GM10248 (cell line): ENCODE results near the gene MED16.
"Not testable (repeated sequence)": the region's sequence is repeated elsewhere in the genome, so short reads cannot be mapped to it uniquely, and the experiment has no call there.

Experiments
- CTCF ChIA-PET: fragments of 300-600 bp; sonication (Branson Sonifier 250); formaldehyde crosslinking; extraction: SDS; loops from one replicate; lab custom pipeline; 2021; ENCODE audit warnings: antibody characterized with exemption; lab: Yijun Ruan, JAX
- POLR2A ChIA-PET: fragments of 350-650 bp; sonication (Branson Sonifier 250); formaldehyde crosslinking; extraction: SDS; loops from one replicate; lab custom pipeline; 2020; ENCODE audit warnings: antibody characterized with exemption; lab: Yijun Ruan, JAX
- DNase-seq: peaks from one replicate; pipeline ENCODE4 v3.0.0; 2012; ENCODE audit errors: extremely low spot score
- TF ChIP-seq, protein P1 (sequence below): IDR thresholded peaks from 2 replicates; pipeline ENCODE4 v1.5.1; 2012; ENCODE audit warnings: mild to moderate bottlenecking, low read depth; ENCODE audit errors: extremely low read depth, missing control alignments, control extremely low read depth

MED16 gene

DNA sequence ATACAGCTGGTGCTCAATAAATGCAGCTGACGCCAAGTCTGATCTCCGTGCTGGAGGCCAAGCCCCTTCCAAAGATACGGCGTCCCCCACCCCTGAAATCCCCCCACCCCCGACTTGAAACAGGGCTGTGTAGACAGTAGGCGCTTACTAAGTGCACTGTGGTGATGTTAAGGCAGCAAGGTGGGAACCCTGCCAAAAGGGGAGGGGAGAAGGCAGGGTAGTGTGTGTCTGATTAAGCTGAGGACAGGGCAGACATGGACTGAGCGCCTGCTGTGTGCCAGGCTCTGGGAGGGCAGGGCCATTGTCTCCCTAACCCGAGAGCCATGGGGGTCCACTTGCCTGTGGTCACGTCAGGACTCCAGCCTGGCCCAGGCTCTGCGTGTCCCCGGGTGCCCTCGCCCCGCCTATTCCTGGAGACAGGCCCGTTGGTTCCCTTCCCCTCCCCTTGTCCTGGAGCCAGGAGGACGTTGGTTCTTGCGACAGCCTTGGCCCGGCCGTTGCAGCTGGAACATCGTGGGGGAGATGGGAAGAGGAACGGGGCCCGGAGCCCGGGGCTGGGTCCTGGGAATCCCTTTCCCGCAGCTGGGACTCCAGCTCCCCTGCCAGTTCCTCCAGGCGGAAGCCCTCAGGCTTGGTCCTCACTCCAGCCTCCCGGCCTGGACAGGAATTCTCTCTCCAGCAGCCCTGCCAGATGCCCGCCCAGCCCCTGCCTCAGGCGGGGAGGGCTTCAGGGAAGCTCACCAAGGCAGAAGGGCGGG lies 42.6 kb downstream of the MED16 start:
- TF ChIP-seq, protein P1, sequence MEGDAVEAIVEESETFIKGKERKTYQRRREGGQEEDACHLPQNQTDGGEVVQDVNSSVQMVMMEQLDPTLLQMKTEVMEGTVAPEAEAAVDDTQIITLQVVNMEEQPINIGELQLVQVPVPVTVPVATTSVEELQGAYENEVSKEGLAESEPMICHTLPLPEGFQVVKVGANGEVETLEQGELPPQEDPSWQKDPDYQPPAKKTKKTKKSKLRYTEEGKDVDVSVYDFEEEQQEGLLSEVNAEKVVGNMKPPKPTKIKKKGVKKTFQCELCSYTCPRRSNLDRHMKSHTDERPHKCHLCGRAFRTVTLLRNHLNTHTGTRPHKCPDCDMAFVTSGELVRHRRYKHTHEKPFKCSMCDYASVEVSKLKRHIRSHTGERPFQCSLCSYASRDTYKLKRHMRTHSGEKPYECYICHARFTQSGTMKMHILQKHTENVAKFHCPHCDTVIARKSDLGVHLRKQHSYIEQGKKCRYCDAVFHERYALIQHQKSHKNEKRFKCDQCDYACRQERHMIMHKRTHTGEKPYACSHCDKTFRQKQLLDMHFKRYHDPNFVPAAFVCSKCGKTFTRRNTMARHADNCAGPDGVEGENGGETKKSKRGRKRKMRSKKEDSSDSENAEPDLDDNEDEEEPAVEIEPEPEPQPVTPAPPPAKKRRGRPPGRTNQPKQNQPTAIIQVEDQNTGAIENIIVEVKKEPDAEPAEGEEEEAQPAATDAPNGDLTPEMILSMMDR: no peak
- no peak for DNase-seq
- POLR2A ChIA-PET: no interaction called here
- CTCF ChIA-PET: interaction anchor here (1.3 to 1.6 kb wide), 2 partner anchors 8 to 13 kb away, joined by 3 to 4 read pairs; no protein-coding TSS in a partner anchor

DNA sequence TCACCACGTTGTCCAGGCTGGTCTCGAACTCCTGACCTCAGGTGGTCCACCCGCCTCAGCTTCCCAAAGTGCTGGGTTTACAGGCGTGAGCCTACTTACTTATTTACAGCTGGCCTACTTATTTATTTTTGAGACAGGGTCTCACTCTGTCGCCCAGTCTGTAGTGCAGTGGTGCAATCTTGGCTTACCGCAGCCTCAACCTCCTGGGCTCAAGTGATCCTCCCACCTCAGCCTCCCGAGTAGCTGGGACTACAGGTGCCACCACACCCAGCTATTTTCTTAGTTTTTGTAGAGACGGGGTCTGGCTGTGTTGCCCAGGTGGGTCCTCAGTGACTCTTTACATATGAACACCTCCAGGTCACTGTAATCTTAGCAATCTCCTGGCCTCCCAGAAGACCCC lies 43.8 kb downstream of the MED16 start:
- CTCF ChIA-PET: interaction anchor here (0.9 to 1.6 kb wide), 4 partner anchors 7 to 80 kb away, joined by 3 to 4 read pairs (median 4); no protein-coding TSS in a partner anchor
- POLR2A ChIA-PET: interaction anchor here (0.6 kb wide), 1 partner anchor 46 kb away, joined by 3 read pairs; no protein-coding TSS in a partner anchor
- not testable (repeated sequence) for DNase-seq

DNA sequence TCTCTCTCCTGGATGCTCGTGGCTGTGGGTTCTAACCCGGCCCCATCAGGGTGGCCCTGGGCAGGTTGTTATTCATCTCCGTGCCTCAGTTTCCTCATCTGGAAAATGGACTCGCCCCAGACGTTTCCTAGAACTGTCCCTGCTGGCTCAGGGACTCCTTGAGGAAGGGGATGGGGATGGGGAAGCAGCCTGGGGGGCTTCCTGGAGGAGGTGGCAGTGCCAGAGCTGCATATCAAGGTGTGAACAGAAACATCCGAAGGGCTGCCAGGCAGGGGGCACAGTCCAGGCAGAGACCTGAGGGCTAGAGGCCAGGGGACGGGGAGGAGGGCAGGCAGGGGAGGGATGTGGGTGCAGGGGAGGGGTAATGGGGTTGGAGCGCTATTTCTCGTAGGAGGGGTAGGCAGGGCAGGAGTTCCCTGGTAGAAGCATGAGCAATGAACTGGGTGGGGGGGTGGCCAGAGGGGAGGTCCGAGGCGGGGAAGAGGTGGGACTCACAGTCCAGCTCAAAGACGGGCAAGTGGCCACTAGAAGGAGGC lies 44.5 kb downstream of the MED16 start:
- CTCF ChIA-PET: interaction anchor here (1.1 to 1.4 kb wide), 2 partner anchors 8 to 79 kb away, joined by 3 to 4 read pairs; no protein-coding TSS in a partner anchor
- DNase-seq: no peak
- TF ChIP-seq, protein P1: no peak
- POLR2A ChIA-PET: interaction anchor here (0.6 kb wide), 1 partner anchor 30 kb away, joined by 3 read pairs; no protein-coding TSS in a partner anchor

DNA sequence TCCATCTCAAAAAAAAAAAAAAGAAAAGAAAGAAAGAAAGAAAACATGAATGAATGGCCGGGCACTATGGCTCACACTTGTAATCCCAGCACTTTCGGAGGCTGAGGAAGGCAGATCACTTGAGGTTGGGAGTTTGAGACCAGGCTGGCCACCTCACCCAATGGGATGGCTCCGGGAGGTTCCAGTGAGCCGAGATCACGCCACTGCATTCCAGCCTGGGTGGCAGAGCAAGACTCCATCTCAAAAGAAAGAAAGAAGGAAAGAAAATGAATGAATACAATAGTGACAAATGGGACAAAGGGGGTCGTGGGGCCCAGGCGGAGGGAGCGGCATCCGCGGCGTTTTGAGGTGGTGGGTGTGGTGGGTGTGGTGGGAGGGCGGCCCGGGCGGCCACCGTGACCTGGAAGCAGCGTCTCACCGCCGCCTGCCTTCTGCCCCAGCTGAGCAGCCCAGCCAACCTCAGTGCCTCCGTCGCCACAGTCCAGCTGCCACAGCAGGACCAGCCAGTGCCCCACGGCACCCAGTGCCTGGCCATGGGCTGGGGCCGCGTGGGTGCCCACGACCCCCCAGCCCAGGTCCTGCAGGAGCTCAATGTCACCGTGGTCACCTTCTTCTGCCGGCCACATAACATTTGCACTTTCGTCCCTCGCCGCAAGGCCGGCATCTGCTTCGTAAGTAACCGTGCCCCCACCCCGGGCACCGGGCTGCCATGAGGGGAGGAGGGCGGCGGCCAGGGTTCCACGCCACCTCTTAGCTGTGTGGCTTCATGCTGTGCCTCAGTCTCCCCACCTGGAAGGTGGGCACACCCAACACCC lies 47.1 kb downstream of the MED16 start:
- DNase-seq: no peak
- TF ChIP-seq, protein P1: no peak
- CTCF ChIA-PET: interaction anchor here (1.6 kb wide), 1 partner anchor 11 kb away, joined by 7 read pairs; no protein-coding TSS in a partner anchor
- POLR2A ChIA-PET: no interaction called here

DNA sequence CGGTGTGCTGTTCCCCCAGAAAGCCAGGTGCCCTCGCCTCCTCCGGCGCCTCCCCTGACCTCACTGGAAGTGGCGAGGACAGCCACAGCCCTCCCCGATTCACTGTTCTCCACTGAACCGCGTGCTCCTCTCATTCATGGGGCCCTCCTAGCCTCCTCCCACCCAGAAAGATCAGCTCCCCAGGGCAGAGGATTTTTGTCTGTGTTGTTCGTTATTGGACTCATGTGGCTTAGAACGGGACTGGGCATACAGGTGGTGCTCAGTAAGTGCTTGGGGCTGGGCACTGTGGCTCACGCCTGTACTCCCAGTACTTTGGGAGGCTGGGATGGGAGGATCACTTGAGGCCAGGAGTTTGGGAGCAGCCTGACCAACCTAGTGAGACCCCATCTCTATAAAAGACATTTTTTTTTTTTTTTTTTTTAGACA lies 48.4 kb downstream of the MED16 start:
- ChIA-PET POLR2A (no interaction called here), CTCF (no interaction called here)

DNA sequence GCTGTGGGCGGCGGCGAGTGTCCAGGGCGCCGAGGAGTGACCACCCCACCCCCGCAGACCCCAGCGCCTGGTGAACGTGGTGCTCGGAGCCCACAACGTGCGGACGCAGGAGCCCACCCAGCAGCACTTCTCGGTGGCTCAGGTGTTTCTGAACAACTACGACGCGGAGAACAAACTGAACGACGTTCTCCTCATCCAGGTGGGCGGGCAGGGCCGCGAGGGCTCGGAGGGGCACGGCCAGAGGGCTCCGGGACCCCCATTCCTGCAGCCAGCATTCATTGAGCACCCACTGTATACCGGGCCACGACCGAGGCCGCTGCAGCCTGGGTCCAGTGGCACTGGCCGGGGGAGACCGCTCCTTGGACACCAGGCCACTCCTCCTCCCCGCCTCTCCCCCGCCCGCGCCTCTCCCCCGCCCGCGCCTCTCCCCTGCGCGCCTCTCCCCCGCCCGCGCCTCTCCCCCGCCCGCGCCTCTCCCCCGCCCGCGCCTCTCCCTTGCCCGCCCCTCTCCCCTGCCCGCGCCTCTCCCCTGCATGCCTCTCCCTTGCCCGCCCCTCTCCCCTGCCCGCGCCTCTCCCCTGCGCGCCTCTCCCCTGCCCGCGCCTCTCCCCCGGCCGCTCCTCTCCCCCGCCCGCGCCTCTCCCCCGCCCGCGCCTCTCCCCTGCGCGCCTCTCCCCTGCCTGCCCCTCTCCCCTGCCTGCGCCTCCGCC lies 49.0 kb downstream of the MED16 start:
- POLR2A ChIA-PET: no interaction called here
- CTCF ChIA-PET: no interaction called here
- TF ChIP-seq, protein P1: no peak
- no peak for DNase-seq

More for the DNA sequence above, 48.4 kb downstream of the MED16 start:
- no peak for DNase-seq
- TF ChIP-seq, protein P1: no peak
